Dedifferentiated amniotic fluid mesenchymal stem cell (primary cell): ENCODE data around the gene NFIA.

ENCODE experiments used
- DNase-seq: peaks from one replicate; pipeline ENCODE4 v3.0.0-alpha.2; 2016; ENCODE audit errors: extremely low spot score

NFIA gene

DNA sequence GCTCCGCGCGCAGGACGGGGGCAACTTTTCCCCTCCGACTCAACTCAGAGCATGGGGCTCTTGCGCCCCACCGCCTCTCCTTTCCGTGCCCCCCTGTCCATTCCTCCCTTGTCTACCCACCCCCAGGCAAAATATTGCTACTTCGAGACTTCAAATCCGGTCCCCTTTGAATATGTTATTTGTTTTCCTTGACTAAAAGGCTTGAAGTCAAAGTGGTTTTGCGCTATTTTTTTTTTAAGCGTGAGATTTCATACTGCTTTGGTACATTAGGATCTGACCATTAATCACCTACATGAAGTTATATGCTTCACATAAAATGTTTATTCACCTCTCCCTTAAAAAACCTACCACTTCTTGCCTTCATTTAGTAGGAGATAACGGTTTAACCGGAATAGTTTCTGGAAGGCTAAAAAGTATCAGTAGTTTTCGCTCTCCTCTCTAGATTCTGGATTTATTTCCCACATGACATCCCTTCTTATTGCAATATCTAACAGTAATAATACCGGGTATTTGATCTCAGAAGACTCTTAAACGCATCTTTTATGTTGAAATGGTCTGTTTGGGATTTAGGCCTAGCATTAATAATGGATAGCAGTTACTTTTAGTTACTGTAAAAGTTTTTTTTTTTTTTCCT is 1.6 kb downstream of the NFIA start:
- no peak for DNase-seq

DNA sequence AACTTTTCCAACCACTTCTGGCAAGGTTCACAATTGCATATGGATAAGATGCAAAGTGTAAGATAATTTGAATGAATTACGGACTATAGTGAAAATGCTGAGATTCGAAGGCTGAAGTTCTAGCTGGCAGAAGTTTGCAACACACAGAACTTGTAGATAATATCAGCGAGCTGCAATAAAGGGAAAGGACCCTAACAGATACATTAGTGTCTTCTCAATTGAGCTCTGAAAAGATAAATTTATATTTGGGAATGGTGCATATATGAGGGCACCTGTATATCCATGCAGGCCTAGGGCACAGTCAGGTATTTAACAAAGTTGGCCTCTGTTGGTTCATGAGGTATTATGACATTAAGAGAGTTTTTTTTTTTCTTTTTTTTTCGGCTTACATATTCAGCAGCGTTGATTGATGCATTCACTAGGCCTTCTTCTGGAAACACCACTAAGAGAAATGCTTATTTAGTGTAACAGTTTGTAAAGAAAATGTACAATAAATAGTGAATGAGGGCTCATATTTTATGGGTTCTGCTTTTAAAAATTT is 2.2 kb downstream of the NFIA start:
- DNase-seq: no peak

DNA sequence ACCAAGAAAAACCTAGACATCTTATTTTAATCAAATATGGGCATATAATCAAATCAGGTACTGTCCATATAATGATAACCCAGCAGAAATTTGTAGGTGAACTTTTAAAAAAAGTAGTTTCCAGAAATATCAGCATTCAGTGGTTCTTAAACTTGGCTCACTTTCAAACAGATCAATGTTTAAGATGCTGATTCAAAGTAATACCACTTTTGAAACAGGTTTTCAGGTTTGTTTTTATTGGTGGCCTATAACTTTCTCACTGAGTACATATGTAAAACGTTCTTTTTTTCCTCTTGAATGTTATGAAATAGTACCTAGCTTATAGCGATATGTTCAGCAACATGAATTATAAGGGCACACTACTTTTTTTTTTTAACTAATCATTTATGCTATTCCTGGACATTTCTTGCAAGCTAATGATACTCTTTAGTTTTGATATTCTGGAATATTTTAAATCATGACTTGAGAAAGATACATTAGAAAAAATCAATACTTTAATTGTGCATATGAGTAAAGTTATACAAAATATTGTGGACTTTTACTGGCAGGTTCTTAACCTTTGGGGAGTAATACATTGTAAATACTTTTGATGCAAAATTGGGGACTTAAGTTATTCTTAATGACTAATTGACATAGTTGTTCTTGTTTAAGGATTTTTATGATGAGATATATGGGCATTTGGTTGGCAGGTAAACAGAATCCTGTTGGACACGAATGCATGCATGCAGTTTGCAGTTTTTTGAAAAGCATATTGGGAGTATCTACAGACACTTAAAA is 3.0 kb downstream of the NFIA start:
- no peak for DNase-seq

DNA sequence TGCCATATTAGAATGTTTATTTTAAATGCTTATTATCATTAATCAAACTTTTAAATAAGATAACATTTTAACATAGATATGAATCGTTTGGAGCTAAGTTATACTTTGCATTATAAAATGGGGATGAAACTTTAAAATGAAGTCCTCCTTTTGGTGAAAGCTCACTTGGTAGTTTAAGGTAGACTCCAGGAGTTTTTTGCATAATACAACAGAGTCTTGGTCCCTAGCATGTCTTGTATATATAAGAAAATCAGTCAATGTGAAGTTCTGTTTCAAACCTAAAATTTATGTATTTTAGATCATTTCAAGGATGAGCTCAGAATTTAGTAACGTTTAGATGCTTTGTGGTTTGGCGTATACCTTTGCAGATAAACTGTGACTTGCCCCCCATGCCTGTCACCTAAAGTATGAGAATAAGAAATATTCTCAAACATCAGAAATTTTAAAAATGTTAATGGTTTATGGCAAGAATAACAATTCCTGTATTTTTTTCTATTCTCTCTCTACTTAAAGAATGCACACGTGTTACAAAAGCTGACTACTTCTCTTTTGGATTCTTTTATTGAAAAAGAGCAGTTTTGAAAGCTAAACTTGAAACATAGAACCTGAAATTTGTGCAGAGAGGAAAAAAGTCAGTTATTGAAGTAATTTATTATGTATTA is 3.8 kb downstream of the NFIA start:
- no peak for DNase-seq

DNA sequence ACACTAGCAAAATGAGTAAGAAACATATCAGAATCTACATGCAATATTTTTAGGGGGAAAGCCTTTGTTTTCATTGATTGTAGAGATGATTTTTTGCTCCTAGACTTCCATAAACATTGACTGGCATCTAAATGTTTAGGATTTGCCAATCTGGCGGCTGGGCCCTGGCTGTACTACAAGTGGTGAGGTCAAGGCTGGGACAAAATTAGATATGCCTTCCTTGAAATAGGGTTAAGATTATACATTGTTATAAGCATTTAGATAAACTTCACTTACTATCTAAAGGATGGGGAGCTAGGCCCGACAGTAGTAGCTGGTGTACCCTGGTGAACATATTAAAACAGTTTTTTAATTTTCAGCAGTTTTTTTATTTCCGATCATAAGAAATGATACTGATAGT is 5.2 kb downstream of the NFIA start:
- no peak for DNase-seq

DNA sequence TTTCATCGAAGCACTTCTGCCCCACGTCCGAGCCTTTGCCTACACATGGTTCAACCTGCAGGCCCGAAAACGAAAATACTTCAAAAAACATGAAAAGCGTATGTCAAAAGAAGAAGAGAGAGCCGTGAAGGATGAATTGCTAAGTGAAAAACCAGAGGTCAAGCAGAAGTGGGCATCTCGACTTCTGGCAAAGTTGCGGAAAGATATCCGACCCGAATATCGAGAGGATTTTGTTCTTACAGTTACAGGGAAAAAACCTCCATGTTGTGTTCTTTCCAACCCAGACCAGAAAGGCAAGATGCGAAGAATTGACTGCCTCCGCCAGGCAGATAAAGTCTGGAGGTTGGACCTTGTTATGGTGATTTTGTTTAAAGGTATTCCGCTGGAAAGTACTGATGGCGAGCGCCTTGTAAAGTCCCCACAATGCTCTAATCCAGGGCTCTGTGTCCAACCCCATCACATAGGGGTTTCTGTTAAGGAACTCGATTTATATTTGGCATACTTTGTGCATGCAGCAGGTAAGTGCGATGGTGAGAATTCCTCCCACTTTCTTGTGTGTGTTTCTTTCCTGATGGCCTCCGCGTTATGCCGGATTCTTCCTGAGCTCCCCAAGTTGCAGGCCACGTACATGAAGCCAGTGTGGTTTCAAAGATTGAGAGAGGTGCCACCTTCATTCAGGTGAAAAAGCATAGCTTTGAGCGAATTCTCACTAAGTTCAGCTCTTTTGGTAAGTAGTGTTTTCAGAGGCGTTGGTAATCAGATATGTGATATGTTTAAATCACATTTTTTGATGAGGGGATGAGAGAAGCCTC is 6.0 kb downstream of the NFIA start:
- DNase-seq: no peak

DNA sequence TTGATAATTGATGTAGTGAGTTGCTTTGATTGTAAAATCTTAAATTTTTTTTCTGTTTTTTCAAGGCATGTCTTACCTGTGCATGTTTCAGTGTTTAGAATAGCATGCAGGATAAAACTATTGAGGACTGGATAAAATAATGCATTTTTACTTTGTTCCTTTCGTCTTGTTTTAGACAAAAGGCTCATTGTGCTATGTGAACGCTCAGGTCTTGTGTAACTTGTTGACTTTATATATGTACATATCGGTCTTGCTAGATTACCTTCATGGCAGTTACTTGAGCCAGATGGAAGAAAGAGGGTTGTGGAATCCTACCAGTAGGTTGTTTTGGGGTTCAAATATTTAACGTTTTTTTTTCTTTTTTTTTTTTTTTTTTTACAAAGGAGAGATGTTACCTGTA is 7.0 kb downstream of the NFIA start:
- no peak for DNase-seq

DNA sequence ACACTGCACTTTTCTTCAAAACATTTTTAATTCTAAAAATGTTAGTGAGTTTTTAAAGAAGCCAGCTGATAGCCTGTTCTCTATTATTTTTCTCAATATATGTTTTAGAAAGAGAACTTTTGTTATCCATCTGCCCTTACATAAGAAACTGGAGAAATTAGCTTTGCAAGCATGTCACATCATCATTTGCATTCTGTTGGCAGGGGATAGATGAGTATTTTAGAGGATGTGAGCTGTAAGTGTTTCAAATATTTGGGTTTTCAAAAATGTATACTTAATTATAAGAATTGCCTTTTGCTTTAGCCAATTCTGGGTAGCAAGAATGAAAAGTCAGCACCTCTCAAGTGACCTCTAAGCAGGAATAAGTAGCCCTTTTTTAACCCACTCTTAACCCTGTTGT is 7.4 kb downstream of the NFIA start:
- DNase-seq: no peak

DNA sequence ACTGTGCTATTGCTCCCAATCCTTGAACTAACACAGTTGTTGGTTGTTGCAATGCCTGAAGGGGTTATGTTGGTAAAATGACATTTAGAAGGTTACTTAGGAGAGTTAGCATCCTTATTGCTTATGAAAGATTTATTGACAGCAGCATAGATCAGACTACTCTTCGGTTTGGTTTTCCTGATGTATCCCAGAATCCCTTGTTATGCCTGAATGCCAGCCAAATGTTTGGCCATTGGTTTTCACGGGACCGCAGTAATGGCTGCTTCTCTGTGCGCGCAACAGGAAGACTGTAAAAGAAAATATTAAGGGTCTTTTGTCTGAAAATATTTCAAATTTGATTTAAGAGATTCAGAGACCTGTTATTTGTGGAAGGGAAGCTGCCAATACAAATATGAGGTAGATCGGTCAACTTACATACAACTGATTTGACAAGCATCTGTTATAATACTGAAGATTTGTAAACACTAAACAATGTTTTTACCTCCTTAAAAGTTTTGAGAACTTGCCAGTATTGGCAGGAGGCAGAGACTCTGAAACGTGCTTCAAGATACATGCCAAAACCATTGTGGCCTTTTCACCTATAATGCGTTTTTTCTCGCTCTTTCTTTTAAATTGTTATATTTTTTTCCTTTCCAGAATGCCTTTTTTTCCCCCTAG is 8.3 kb downstream of the NFIA start:
- no peak for DNase-seq

DNA sequence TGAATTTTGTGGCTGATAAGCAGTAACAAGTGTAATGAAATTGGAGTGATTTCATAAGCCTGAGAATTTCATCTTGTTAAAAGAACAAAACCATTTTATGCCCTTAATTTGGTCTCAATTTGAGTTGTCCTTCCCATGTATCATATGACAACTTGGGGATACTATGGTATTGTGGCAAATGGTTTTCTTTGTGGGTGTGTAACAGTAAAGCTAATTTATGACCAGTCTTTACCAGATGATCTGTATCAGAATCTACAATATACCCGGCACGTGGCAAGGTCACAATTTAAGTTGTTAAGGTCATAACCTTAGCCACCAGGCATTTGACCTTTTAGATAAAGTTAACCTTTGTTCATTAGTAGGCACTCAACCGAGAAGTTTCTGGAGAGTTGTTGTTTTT is 9.1 kb downstream of the NFIA start:
- no peak for DNase-seq

DNA sequence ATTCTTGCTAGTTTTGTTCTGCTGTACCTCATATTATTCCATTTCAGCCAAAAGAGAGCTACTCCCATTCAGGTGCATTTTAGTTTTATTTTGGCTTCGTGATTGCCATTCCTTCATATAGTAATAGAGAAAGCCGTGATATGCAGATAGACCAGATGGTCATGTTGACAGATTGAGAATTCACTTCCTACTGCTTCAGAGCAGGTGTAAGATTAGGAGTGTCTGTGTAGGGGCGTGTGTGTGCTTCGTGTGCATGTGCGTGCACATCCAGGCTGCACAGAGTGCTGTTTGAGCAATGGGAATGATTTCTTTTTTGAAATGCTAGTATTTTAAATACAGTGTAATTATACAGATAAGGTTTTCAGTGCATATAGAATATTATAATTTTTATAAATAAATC is 10.3 kb downstream of the NFIA start:
- no peak for DNase-seq

DNA sequence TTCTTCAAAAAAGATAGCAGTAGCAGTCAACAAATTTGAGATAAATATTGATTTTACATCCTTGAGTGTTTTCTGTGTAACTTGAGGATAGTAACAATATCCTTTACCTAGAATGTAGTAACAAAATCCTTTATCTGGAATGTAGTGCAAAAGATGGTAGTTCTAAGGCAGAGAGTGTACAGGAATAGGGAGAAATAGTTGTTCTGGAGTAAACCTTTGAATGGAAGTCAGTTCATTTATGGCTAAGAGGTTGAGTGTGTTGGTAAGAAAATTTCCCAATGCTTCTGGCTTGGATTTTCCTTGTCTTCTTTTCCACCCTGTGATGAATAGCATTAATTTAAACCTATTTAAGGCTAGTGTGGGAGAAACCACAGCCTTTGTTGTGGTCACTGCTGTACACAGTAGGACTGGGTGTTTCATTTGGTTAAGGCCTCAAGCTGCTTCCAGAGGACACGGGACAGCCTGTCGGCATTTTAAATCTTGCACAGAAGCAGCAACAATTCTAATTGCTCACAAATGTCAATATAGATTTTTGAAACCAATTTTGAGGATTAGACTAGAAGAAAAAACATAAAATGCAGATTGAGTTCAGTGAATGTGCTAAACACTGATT is 11.3 kb downstream of the NFIA start:
- no peak for DNase-seq

DNA sequence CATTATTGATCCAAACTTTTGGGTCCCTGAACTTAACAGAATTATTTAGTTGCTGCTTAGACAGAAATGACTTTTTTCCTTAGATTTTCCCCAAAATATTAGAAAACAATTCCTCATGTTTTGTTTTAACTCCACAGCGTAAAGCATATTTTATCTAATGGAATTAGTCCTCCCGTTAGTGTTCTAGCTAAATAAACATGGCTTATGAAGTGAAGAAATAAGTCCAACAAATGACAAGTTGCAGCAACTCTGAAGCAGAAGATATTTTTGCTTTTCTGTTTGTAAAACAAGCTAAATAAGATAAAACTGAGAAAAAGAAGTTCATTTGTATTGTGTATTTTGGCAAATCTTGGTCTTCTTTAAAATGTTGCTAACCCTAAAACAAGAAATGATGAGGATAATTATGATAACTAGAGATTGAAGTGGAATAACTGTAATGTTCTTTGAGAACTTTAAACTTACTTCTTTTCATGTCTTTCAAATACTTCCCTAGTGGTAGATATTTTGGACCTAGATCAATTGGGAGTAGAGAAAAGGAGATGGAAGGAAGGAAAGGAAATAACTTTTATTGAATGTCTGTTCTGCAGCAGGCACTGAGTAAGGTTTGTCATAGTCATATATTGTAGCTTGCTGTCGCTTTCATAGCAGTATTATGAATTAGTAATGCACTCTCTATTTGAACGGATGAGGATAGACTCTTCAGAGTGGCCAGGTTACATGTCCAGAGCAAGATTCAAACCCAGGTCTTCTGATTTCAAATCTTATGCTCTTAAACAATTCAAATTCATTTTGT is 12.5 kb downstream of the NFIA start:
- no peak for DNase-seq

DNA sequence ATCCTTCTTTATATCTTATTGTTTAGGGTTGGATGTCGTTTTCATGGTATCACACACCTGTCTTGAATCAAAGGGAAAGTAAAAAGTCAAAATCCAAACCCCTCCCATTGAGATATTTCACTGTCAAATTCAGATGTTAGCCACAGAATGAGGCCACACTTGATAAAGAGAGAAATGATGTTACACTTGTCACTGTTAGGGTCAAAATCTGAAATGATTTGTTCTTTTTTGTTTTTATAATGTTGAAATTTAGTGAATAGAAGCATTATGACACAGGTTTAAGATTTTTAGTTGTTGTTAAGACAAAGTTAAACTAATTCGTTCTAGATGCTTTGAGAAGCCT is 13.1 kb downstream of the NFIA start:
- DNase-seq: no peak

DNA sequence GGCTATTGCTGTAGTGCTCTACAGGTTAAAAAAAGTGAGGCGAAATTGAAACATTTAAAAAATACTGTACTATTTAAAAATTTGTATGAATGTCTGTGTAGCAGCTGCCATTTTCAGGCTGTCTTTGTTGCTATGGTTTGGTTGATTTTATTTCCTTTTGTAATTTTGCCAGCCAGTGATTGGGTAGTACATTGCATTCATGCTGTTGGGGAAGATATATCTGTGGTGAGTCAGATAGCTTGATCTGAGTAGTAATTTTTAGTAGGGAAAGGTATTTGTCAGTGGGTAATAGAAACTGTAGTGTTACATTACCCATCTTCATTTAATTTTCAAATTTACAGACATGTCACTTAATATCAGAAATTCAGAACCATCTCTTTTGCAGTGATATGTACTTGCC is 15.0 kb downstream of the NFIA start:
- DNase-seq: peak; percentile 59

DNA sequence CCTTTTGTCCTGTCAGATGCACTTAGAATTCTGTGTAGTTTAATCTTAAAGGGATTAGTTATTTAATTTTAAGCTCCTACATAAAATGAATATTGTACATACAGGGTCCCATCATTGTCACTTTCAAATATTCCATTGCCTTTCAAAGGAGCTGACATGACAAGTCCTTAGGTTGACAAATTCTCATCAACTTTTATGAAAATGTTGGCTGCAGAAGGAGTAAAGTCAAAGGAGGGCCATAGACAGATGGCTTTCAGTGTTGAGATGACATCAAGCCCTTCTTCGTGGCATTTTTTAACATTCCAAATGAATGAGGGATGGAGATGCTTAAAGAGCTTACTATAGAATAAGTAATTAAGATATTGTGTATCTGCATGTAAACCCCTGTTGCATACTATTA is 15.4 kb downstream of the NFIA start:
- no peak for DNase-seq

DNA sequence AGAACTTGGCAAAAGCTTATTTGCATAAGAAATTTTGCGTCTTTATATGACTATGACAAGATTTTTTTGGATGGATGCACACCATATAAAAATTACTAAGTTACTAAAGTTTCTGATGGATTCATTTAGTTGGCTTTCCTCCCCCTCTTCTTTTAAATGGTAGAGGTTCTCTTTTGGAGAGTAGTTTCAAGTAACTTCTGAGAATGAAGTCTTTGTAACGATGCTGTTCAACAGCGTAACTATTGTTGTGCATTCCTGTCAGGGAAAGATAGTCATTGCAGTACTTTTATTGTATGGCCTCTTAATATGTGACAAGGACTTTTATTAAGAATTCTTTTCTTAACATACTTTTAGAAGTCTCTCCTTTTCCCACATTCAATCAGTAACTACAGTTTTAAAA is 16.0 kb downstream of the NFIA start:
- DNase-seq: no peak

DNA sequence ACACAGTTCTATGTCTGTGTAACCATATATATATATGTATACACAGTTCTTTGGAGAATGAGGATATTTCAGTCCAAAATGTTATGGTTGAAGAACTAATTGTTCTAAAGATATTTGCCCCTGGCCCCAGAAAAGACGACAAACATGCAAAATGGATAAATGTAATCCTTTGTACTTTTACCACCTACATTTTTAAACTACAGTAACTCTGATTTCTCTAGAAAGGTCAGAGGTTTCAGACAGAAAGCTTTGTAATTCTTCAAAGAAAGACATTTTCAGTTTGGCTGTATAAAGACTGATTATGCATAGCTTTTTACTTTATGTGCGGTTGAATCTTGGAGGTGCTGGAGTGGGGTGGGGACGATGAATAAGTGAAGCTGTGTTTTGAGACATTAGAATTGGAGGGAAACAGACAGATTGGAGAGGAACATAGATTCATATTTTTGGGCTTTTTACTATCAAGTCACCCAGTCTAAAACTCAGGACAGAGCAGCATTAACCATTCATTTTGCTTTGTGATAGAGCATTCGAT is 16.6 kb downstream of the NFIA start:
- no peak for DNase-seq

DNA sequence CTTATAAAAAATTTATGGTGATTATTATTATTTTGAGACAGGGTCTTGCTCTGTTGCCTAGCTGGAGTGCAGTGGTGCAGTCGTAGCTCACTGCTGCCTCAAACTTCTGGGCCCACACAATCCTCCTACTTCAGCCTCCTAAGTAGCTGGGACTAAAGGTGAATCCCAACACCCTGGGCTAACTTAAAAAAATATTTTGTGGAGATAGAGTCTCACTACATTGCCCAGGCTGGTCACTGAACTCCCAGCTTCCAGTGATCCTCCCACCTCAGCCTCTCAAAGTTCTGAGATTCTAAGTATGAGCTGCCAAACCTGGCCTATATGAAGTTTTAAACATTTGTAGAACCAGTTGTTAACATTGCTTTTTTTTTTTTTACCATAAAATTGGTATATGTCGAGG is 18.2 kb downstream of the NFIA start:
- no peak for DNase-seq

DNA sequence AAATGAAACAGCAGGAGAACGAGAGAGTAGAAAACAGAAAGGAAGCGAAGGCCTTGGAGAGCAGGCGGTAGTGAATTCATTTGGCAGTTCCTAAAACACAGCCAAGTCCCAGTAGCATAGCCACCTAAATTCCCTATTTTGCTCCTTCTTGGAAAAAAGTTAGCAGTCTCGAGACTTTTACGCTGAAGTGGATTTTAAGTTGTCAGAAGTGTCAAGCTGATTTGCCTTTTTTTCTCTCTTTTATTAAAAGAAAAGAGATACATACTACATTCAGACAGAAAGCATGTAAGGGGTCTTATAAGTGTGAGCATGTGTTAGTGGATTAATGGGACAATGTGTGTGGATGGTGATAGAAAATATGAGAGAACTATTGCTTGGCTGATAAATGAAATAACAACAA is 19.2 kb downstream of the NFIA start:
- DNase-seq: no peak
